Neural cell (in vitro differentiated cells): Measurements from ENCODE around the gene FAM53A. TPM values are rescaled to one million over a fixed set of nuclear protein-coding genes. Genes with fewer than 3 reads are reported as not detected.

ENCODE experiments used
- H2AFZ ChIP-seq: fragments of 200-600, 300-800 bp; sonication (generic), shearing (Covaris generic); 2 replicates; pipeline ENCODE4 v1.6.0; 2014; ENCODE audit warnings: low read depth, mild to moderate bottlenecking, antibody characterized with exemption, low read length, moderate library complexity
- H3F3A ChIP-seq: fragments of 200-600 bp; shearing (Covaris generic); 2 replicates; pipeline ENCODE4 v1.6.1; 2016; ENCODE audit warnings: mild to moderate bottlenecking, moderate library complexity, mixed read lengths, antibody characterized with exemption, low read length; ENCODE audit not compliant: insufficient read depth, poor library complexity, severe bottlenecking
- H3K27ac ChIP-seq: fragments of 200-600, 300-800 bp; sonication (generic), shearing (Covaris generic); 2 replicates; pipeline ENCODE4 v1.5.1; 2014; ENCODE audit warnings: mild to moderate bottlenecking, low read length, moderate library complexity
- H3K27me3 ChIP-seq: fragments of 300-800, 200-600 bp; sonication (generic), shearing (Covaris generic); 2 replicates; pipeline ENCODE4 v1.6.0; 2014; ENCODE audit warnings: mild to moderate bottlenecking, low read depth, low read length, moderate library complexity; ENCODE audit not compliant: insufficient read depth
- H3K36me3 ChIP-seq: fragments of 300-800, 200-600 bp; sonication (generic), shearing (Covaris generic); 2 replicates; pipeline ENCODE4 v1.5.1; 2014; ENCODE audit warnings: mild to moderate bottlenecking, antibody characterized with exemption, low read length, moderate library complexity; ENCODE audit not compliant: insufficient read depth
- H3K4me2 ChIP-seq: fragments of 300-800, 200-600 bp; sonication (generic), shearing (Covaris generic); 2 replicates; pipeline ENCODE4 v1.6.0; 2014; ENCODE audit warnings: mild to moderate bottlenecking, low read length
- H3K4me3 ChIP-seq: fragments of 300-800, 200-600 bp; sonication (generic), shearing (Covaris generic); 2 replicates; pipeline ENCODE4 v1.5.1; 2014; ENCODE audit warnings: mild to moderate bottlenecking, low read length, moderate library complexity
- H3K79me2 ChIP-seq: fragments of 200-600 bp; shearing (Covaris generic); replicated peaks from 2 replicates; pipeline ENCODE4 v1.6.0; 2014; ENCODE audit warnings: mild to moderate bottlenecking, low read length, moderate library complexity; ENCODE audit not compliant: insufficient read depth
- H3K9ac ChIP-seq: fragments of 300-800, 200-600 bp; sonication (generic), shearing (Covaris generic); 2 replicates; pipeline ENCODE4 v1.6.1; 2016; ENCODE audit warnings: mild to moderate bottlenecking, low read length, mixed read lengths
- H3K9me2 ChIP-seq: fragments of 200-600 bp; shearing (Covaris generic); 2 replicates; pipeline ENCODE4 v1.6.1; 2016; ENCODE audit warnings: mild to moderate bottlenecking, low read length, mixed read lengths; ENCODE audit not compliant: insufficient read depth
- H3K9me3 ChIP-seq: fragments of 200-600, 300-800 bp; sonication (generic), shearing (Covaris generic); 2 replicates; pipeline ENCODE4 v1.6.1; 2016; ENCODE audit warnings: mild to moderate bottlenecking, mixed run types, low read length, moderate library complexity, mixed read lengths
- H4K20me1 ChIP-seq: fragments of 200-600 bp; shearing (Covaris generic); 2 replicates; pipeline ENCODE4 v1.6.1; 2016; ENCODE audit warnings: mild to moderate bottlenecking, mixed run types; ENCODE audit not compliant: insufficient read depth
- CTCF ChIP-seq: fragments of 450-650 bp; IDR thresholded peaks from 2 replicates; pipeline ENCODE4 v1.5.1; 2014; ENCODE audit warnings: antibody characterized with exemption, mild to moderate bottlenecking, moderate library complexity; ENCODE audit not compliant: poor library complexity, severe bottlenecking
- EP300 ChIP-seq: fragments of 450-650 bp; conservative IDR thresholded peaks from 2 replicates; pipeline ENCODE4 v1.6.1; 2014; ENCODE audit warnings: antibody characterized with exemption, mild to moderate bottlenecking, moderate library complexity; ENCODE audit not compliant: poor library complexity, severe bottlenecking
- EZH2 ChIP-seq: fragments of 200-600, 300-800 bp; shearing (Covaris generic), sonication (generic); IDR thresholded peaks from 2 replicates; pipeline ENCODE4 v1.6.1; 2014; ENCODE audit warnings: antibody characterized with exemption, low read length, borderline replicate concordance, mild to moderate bottlenecking; ENCODE audit not compliant: insufficient read depth, poor library complexity, severe bottlenecking
- MXI1 ChIP-seq: fragments of 450-650 bp; conservative IDR thresholded peaks from 2 replicates; pipeline ENCODE4 v1.6.1; 2014; ENCODE audit warnings: antibody characterized with exemption, mild to moderate bottlenecking; ENCODE audit not compliant: poor library complexity, severe bottlenecking
- POLR2AphosphoS5 ChIP-seq: IDR thresholded peaks from 2 replicates; pipeline ENCODE4 v1.6.1; 2012
- RAD21 ChIP-seq: fragments of 450-650 bp; conservative IDR thresholded peaks from 2 replicates; pipeline ENCODE4 v1.6.1; 2014; ENCODE audit warnings: antibody characterized with exemption, mild to moderate bottlenecking, moderate library complexity
- REST ChIP-seq: IDR thresholded peaks from 2 replicates; pipeline ENCODE4 v1.6.1; 2012; ENCODE audit warnings: borderline replicate concordance
- SMC3 ChIP-seq: fragments of 450-650 bp; conservative IDR thresholded peaks from 2 replicates; pipeline ENCODE4 v1.6.1; 2014; ENCODE audit warnings: antibody characterized with exemption, mild to moderate bottlenecking, moderate library complexity; ENCODE audit not compliant: poor library complexity
- TAF1 ChIP-seq: IDR thresholded peaks from 2 replicates; pipeline ENCODE4 v1.6.1; 2012; ENCODE audit warnings: low read depth
- polyA plus RNA-seq: library from polyadenylated mRNA; depleted of rRNA; stranded (reverse); fragments of >200 nt; gene quantifications from 2 replicates; pipeline ENCODE4 v1.2.3, GENCODE V29; 2014

Gene FAM53A
- polyA plus RNA-seq, 1 donor from 2014 or later: not detected

GRCh38 chr4:1685235-1686150 lies 1.4 kb upstream of the FAM53A start:
- H3K27ac ChIP-seq: no peak overlapping the region
- H3K36me3 ChIP-seq: no peaks in the 10 kb centered on the region
- no peaks in the 10 kb centered on the region for H3K9me3 ChIP-seq
- no peaks in the 10 kb centered on the region for H3K79me2 ChIP-seq
- H3K4me3 ChIP-seq: no peak overlapping the region
- no peaks in the 10 kb centered on the region for H3F3A ChIP-seq
- no peak overlapping the region for H3K9ac ChIP-seq
- H4K20me1 ChIP-seq: no peaks in the 10 kb centered on the region
- H3K27me3 ChIP-seq: peaks cover 15% of the 10 kb centered on the region
- no peak overlapping the region for H3K4me2 ChIP-seq
- H3K9me2 ChIP-seq: no peaks in the 10 kb centered on the region
- no peak overlapping the region for H2AFZ ChIP-seq
- no peak for TF ChIP-seq MXI1
- TF ChIP-seq REST: no peak
- TF ChIP-seq EZH2: no peak
- no peak for TF ChIP-seq RAD21
- no peak for TF ChIP-seq EP300
- no peak for TF ChIP-seq SMC3
- TF ChIP-seq TAF1: no peak
- no peak for TF ChIP-seq POLR2AphosphoS5
- TF ChIP-seq CTCF: no peak

- Histone ChIP-seq H3K27me3 (peaks cover 15% of the 10 kb centered on the region), H3K9ac (no peak overlapping the region), H4K20me1 (no peaks in the 10 kb centered on the region), H3K9me3 (no peaks in the 10 kb centered on the region), H3K27ac (no peak overlapping the region), H2AFZ (no peak overlapping the region), H3F3A (no peaks in the 10 kb centered on the region), H3K4me3 (no peak overlapping the region), H3K79me2 (no peaks in the 10 kb centered on the region), H3K4me2 (no peak overlapping the region), H3K36me3 (no peaks in the 10 kb centered on the region), H3K9me2 (no peaks in the 10 kb centered on the region)
- TF ChIP-seq REST (no peak), TAF1 (no peak), EP300 (no peak), POLR2AphosphoS5 (no peak), MXI1 (no peak), EZH2 (no peak), RAD21 (no peak), CTCF (no peak), SMC3 (no peak)
These were observed 557 bp upstream of the FAM53A start for GRCh38 chr4:1684506-1685234.
